Ramos (cell line): Measurements from ENCODE around the gene CELF2.

Source experiments
- in situ Hi-C: fragments of 300-500 bp; cut with MboI; formaldehyde crosslinking; loops from one replicate; pipeline ENCODE4 v1.14.3; 2022; ENCODE audit warnings: low sequenced_read_pairs; ENCODE audit not compliant: unreplicated experiment

The CELF2 gene

GRCh38 chr10:11019724-11020547 lies 2.3 kb downstream of the CELF2 start:
- in situ Hi-C loops, result no loop called here

GRCh38 chr10:11020548-11020942 lies 2.9 kb downstream of the CELF2 start:
- in situ Hi-C loops, result no loop called here

- in situ Hi-C loops, result no loop called here
Observed at GRCh38 chr10:11022213-11022612, 4.5 kb downstream of the CELF2 start.

- in situ Hi-C loops, result no loop called here
Observed at GRCh38 chr10:11023009-11023953, 5.6 kb downstream of the CELF2 start.

GRCh38 chr10:11024596-11024995 lies 6.9 kb downstream of the CELF2 start:
- in situ Hi-C loops, result no loop called here

GRCh38 chr10:11025978-11026377 lies 8.3 kb downstream of the CELF2 start:
- in situ Hi-C loops, result no loop called here

GRCh38 chr10:11026773-11027172 lies 9.1 kb downstream of the CELF2 start:
- in situ Hi-C loops, result no loop called here

GRCh38 chr10:11034762-11035161 lies 17.1 kb downstream of the CELF2 start:
- in situ Hi-C loops, result no loop called here

GRCh38 chr10:11035301-11035991 lies 17.8 kb downstream of the CELF2 start:
- in situ Hi-C loops, result no loop called here

GRCh38 chr10:11036424-11037011 lies 18.8 kb downstream of the CELF2 start:
- in situ Hi-C loops, result no loop called here

GRCh38 chr10:11037991-11038390 lies 20.3 kb downstream of the CELF2 start:
- in situ Hi-C loops, result no loop called here

- in situ Hi-C loops, result no loop called here
Observed at GRCh38 chr10:11042357-11042756, 24.7 kb downstream of the CELF2 start.

GRCh38 chr10:11043039-11043438 lies 25.4 kb downstream of the CELF2 start:
- in situ Hi-C loops, result no loop called here

- in situ Hi-C loops, result no loop called here
Observed at GRCh38 chr10:11043446-11044127, 25.9 kb downstream of the CELF2 start.

- in situ Hi-C loops, result no loop called here
Observed at GRCh38 chr10:11045487-11045886, 27.8 kb downstream of the CELF2 start.

GRCh38 chr10:11045995-11046775 lies 28.5 kb downstream of the CELF2 start:
- in situ Hi-C loops, result no loop called here

- in situ Hi-C loops, result no loop called here
Observed at GRCh38 chr10:11046776-11047160, 29.1 kb downstream of the CELF2 start.

GRCh38 chr10:11048707-11049278 lies 31.1 kb downstream of the CELF2 start:
- in situ Hi-C loops, result no loop called here

- in situ Hi-C loops, result no loop called here
Observed at GRCh38 chr10:11049806-11050205, 32.1 kb downstream of the CELF2 start.
